Fibroblast of lung (primary cell): Measurements from ENCODE around the gene KLHL2.

Experiments used
- CTCF ChIP-seq, 2 donors: IDR thresholded peaks in 1 of 2; conservative IDR thresholded peaks in 1 of 2; 1 replicate in 1 of 2; 2 replicates in 1 of 2; pipeline ENCODE4 v1.5.1; 2011 to 2012; ENCODE audit warnings: low read length in 2 of 2, control low read depth in 1 of 2, inconsistent platforms in 1 of 2, low read depth in 1 of 2, mild to moderate bottlenecking in 1 of 2
- EZH2 ChIP-seq: IDR thresholded peaks from 2 replicates; pipeline ENCODE4 v1.5.1; 2012; ENCODE audit warnings: low read length, control low read depth, mild to moderate bottlenecking; ENCODE audit errors: missing control alignments

DNA sequence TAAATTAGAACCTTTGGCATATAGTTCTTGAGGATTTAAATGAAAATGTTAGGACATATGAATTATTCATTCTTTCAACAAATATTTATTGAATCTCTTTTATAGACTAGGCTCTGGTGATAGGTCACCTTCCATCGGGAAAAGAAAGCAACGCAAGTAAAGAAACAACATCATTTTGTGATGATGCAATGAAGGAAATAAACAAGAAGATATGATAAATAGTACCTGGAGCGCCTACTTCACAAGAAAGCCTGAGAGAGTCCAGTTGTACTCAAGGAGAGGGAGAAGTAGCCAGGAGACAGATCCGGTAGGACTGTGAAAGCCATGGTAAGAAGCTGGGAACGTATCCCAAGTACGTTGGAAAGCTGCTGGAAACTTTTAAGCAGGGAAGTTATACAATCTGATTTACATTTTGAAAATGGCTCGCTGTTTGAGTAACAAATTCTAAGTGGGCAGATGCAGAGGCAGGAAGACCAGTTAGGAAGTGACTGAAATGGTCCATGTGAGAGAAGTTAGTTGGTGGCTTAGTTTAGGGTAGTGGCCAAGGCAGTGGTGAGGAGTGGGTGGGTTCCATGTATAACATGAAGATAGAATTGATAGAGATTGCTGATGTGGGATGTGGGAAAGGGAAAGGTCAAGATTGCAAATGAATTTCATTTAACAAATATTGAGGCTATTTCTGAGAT lies 153.8 kb downstream of the KLHL2 start:
- no peak for TF ChIP-seq CTCF (conservative IDR thresholded peaks at IDR 0.05 in 1 of 2, IDR thresholded peaks at IDR 0.05 in 1 of 2; ENCODE audit: low read depth in 1 of 2, low read length in 2 of 2)
- no peak for TF ChIP-seq EZH2
